Activated CD4-positive, CD25-positive, alpha-beta regulatory T cell treated with anti-CD3 and anti-CD28 coated beads, Interleukin-2, amount 50 U/mL, for 16 hours (primary cell): Measurements from ENCODE around the gene KRT14.
"Not testable (repeated sequence)": the region's sequence is repeated elsewhere in the genome, so short reads cannot be mapped to it uniquely, and the experiment has no call there.

ENCODE experiments used
- DNase-seq: peaks from one replicate; pipeline ENCODE4 v3.0.0-alpha.2; 2020; ENCODE audit warnings: low read depth, low spot score

Gene KRT14

DNA sequence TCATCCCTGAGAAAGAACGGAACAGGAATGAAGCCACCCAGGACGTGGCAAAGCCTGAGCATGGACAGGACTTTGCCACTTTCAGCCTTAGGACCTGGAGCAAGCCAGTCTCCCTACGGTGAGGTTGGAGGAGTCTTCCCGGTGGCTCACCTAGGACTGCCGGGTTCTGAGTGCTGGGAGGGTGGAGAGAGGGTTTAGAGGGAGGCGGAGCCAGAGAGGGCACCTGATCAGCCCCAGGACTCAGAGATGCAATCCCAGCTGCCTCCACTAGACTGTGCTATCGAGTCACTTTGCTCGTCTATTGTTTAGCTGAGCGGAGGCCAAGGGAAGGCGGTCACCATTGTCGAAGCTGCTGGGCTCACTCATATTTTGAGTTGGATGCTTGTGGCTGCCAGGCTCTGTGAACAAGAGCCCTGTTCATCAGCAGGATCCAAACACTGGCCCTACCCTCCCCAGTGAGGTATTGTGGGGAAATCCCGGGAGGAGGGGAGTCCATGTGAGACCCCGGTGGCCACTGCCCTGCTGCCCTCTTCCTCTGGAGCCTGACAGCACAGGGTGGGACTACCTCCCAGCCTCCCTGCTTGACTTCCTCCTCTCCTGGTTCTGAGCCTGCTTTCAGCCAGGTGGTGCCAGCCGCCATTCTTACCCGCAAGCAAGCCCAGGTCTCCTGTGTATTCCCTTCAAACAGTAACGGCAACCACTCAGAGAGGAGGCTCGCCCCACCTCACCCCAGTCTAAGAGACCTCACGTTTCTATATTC is 7.0 kb downstream of the KRT14 start:
- DNase-seq, result peak; percentile 16

DNA sequence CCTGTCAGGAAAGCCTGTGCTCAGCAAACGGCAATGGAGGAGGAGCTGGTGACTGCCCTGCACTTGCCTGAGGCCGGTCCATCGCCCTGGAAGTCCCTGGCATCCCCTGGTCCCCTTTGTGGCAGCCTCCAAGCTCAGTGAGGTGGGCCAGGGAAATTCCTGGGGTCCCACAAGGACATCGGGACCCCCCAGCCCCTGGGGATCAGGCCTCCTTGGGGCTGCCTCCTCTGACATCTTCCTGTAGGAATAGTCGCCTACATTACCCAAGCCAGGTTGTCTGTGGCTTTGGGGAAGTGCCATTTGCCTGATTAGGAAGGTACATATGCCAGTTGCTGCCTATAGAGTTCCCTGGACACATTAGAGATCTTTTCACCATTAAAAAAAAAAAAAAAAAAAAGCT is 7.7 kb downstream of the KRT14 start:
- no peak for DNase-seq

DNA sequence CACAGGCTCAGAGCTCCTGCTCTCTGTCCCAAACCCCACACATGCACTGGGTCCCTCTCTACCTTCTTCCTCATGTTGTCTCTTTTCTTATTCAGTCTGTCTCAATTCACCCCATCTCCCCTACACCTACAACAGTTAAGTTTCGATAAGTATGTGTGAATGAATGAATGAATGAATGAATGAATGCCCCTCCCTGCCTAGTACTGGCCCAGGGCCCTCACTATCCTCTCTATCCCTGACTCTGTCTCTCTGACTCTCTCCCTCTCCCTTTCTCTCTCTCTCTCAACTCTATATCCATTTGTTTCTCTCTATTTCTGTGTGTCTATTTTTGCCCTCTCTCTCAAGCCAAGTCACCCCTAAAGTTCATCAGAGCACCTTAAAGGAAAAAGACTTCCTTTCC is 8.2 kb downstream of the KRT14 start:
- no peak for DNase-seq

DNA sequence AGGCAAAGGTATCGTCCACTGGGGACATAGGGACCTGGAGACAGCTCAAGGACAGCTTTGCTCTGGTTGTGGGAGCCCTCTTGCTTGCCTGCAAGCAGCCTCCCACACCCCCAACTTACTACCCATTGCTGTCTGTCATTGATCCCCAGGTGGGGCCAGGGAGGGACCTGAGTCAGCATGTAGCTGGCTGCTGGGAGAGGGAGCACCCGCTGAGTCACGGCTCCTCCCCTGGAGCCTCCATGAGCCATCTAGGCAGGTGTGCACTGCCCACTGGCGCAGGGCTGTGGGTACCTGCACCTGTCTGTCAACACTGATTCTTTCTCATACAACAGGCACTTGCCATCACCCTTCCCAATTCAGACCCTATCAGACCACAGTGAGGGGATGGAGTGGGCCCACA is 10.0 kb downstream of the KRT14 start:
- not testable (repeated sequence) for DNase-seq

DNA sequence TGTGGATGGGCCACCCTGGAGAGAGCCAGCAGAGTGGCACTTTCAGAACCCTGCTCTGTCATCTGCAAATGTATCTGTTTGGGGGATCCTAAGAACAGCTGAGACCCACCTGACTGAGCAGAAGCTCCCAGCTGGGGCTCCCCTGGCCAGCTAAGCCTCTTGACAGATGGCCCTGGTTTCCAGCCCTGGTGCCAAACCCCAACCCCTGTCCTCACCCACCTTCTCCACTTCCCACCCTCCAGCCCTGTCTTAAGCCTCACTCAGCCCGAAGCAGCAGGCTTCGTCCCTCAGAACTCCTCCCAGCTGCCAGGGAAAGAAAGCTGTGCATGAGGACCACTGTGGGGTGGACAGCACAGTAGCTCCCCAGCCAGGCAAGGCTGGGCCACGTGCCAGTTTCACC is 11.4 kb downstream of the KRT14 start:
- no peak for DNase-seq

DNA sequence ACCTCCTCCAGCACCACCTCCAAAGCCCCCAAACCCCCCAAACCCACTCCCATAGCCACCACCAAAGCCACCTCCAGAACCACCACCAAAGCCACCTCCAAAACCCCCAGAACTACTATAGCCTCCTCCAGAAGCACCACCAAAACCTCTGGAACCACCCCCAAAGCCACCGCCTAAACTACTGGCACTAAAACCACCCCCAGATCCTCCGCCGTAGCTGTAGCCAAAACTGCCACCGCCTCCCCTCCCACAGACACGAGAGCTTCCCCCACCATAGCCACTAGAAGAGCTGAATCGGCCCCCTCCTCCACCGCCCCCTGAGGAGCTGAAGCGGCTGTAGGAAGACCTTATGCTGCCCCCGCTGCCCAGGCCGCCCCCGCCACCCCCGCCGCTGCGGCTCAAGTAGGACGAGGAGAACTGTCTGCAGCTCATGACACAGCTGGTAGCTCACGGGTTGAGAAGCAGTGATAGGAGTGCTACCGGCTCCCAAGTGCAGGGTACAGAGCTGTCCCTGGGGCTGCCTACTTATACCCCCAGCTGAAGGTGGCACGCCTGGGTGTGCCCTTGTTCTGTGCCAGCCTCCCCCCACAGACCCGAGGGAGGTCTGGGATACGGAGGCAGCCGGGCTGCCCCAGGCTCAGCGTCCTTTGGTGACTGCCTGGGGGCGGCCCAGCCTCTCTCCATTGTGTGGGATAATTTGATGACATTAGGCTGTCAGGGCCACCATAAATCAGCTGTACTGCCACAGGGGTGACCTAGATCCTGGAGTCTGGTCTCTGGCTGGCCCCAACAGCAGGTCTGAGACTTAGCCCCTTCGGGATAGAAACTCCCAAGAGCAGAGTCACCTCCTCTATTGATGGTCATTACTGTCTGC is 14.9 kb downstream of the KRT14 start, which contains the start of gene KRT9:
KRT9 (minus strand) TSS at position 499 of the 874 bp plus-strand sequence; CDS start at position 432, 67 bp downstream.
- DNase-seq, result no peak

DNA sequence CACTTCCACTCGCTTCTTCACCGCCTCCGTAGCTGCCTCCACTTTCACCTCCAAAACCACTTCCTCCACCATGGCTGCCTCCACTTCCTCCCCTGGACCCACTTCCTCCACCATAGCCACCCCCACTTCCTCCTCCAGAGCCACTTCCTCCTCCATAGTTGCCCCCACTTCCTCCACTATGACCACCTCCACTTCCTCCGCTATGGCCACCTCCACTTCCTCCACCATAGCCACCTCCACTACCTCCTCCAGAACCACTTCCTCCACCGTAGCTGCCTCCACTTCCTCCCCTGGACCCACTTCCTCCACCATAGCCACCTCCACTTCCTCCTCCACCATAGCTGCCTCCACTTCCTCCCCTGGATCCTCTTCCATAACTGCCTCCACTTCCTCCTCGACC is 19.4 kb downstream of the KRT14 start:
- no peak for DNase-seq

DNA sequence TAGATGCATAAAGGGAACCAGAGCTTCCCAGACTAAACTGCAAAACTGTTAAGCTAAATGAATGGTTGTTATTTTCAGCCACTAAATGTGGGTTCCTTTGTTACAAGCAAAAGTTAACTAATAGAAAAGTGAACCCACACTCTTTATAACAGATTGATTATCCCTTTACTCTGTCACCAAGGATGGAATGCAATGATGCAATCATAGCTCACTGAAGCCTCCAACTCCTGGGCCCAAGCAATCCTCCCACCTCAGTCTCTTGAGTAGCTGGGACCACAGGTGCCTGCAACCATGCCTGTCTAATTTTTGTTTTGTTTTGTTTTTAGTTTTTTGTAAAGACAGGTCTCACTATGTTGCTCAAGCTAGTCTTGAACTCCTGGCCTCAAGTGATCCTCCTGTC is 21.4 kb downstream of the KRT14 start:
- no peak for DNase-seq

DNA sequence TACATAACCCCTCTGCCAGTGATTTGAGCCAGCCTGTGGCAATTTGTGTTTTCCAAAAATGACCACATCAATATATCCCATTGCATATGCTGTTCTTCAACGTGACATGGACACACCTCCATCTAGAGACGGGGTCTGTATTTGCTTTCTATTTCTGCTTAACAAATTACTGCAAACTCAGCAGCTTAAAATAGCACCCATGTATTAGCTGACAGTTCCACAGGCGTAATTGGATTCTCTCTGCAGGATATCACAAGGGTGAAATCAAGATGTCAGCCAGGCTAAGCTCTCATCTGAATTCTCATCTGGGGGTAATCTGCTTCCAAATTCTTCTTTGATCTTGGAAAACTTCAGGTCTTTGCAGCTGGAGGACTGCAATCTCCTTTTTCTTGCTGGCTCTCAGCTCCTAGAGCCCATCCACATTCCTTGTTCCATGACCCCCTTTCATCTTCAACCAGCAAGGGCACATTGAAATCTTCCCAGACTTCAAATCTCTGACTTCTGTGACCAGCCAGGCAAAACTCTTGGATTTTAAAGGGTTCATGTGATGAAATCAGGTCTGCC is 23.0 kb downstream of the KRT14 start:
- DNase-seq, result no peak

DNA sequence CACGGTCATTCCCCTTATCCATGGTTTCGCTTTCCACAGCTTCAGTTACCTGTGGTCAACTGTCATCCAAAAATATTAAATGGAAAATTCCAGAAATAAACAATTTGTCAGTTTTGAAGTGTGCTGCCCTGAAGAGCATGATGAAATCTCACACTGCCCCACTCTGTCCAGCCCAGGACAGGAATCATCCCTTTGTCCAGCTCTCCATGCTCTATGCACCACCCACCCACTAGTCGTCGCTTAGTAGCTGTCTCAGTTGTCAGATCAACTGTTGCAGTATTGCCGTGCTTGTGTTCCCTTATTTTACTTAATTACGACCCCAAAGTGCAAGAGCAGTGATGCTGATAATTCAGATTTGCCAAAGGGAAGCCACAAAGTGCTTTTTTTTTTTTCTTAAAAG is 25.1 kb downstream of the KRT14 start:
- DNase-seq, result no peak

DNA sequence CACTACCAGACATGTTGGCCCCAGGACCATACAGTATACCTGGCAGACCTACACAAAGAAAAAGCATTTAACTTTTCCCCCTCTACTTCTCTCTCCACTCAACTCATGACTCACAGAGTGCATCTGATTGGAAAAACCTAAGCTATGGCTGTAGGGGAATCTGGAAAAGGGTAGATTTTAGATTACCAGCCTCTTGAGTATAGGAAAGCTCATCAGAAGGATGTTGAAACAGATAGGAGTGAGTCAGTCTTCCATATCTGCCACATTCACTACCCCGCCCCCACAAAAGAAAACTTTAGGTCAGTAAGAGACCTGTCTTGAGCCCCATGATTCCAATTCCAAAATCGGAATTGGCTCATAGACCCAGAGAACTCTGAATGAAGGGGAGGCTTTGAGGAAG is 27.1 kb downstream of the KRT14 start:
- no peak for DNase-seq

DNA sequence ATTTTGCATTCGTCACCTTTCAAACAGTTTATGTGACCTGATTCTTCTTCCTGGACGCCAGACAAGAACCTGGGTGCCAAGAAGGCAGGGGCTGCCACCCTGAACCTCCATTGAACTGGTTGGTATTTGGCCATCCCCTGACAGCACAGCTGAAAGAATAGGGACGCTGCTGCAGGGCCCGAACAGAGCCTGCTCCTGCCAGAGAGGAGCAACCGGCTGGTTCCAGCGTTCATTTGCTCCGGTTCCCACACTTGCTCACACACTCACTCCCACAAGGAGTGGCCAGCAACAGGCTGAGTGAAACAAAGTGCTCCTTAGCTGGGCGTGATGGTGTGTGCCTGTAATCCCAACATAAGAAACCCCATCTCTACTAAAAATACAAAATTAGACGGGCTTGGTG is 29.8 kb downstream of the KRT14 start:
- DNase-seq, result no peak

DNA sequence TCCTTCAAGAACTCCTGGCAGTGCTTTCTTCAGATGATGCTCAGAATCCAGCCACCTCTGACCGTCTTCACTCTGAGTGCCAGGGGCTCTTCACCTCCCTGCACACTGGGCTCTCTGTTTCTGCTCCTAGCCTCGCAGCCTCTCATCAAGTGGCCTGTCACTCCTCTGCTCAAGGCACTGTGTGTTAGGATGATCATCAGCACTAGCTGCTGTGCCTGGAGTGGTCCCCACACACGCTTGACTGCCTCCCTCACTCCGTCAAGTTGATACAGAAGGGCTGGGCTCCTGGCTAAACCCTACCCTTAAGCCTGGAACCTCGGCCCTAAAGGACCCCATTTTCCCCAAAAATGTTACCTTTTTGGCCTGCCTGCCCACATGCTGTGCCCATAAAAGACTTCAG is 30.4 kb downstream of the KRT14 start:
- DNase-seq, result no peak

DNA sequence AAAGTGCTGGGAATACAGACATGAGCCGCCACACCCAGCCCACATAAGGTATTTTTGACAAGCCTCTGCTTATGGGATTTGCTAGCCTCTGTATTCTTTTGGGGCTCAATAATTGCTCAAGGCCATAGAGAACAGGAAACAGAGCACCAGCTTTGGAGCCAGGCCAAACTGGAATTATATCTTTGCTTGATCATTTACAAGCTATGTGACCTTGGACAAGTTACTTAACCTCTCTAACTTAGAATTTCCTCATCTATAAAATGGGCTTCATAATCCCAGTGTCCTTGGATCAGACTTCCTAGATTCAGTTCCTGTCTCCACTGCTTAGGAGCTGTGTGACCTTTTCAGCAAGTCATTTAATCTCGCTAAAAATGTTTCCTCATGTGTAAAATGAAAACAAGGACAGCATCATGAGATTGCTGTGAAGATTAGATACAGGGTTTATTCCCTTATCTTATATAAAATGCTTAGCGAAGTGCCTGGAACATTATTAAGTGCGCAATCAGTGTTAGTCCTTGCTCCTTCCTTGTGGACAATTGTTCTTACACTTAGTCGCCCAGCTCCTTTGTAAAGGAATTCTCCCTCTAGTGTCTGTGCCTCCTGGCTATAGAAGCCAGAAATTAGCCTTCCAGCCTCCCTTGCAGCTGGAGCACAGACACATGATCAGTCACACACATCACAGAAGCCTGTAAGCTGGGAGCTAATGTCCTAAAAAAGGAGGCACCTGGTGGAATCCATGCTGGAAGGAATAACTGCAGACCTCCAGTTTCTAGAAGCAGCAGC is 31.4 kb downstream of the KRT14 start:
- DNase-seq, result no peak

DNA sequence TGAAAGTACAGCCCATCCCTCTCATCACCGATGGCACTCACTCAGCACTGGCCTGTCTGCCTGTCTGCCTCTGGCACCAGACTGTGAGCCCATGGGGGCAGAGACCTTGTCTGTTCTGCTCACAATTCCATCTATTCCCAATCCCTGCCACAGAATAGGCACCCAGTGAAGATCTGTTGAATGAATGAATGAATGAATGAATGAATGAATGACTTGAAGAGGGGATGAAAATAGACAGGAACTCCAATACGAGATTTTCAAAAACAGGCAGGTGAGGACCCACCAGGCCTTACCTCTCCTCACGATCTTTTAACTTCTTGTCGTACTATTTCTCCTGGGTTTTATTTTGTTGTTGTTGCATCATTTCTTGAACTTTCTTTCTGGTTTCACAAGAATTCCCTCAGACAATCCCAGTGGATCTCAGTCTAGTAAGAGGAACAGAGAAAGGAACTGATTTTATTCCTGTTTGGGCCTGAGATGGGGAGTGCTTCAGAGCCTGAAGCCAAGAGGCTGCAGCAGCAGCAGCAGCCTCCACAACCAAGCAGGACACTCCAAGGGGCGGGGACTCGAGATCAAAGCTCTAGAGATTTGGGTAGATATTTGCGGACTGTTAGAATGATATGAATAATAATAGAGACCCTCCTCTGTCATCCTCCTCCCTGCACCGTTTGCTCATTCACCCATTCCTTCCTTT is 32.6 kb downstream of the KRT14 start:
- no peak for DNase-seq

DNA sequence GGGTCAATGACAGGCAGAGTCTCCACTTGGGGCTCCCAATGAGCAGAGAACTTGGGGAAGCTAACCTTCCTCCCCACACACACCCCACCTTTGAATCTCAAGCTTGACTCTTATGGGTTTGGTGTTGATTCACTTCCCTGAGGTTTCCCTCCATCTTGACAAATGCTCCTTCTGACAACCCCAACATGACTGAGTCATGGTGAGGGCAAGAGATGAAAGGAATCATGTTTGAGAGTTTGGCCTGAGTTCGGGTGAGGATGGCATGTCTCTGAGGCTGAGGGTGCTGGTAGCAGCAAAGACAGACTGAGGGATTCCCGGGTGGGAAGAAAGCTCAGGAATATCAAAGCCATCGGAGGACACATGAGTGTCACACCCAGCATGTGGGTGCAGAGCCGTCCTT is 33.5 kb downstream of the KRT14 start:
- DNase-seq, result no peak

DNA sequence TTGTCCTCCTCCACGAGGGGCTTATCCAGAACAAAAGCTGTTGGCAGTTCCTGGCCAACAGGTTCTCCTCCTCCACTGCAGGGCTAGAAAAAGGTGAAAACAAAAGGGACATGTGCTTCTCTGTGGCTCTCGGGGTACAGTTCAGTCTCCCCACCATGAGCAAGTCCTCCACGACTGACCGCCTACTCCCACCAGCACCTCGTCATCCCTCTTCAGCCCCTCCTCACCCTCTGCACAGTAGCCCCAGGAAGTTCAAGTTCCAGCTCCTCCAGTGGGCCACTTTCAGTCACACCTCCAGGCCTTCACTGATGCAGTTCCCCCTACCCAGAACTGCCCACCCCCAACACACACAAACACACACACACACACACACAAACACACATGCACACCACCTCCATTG is 34.2 kb downstream of the KRT14 start:
- no peak for DNase-seq

DNA sequence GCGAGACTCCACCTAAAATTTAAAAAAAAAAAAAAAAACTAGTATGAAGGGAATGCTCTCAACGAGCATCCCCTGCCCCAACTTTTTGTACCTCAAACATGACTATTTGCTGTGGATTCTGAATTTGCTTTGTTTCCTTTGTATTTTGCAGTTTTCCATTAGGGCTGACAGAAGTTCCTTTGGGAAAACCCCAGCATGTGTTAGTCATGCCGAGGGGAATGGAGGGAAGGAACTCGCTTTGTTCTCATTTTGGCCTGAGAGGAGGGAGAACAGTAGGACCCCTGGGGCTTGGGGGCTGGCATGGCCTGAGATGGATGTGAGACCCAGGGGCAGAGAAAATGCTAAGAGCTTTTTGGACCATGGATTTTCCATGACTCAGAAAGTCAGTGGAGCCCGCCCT is 35.3 kb downstream of the KRT14 start:
- DNase-seq, result no peak

DNA sequence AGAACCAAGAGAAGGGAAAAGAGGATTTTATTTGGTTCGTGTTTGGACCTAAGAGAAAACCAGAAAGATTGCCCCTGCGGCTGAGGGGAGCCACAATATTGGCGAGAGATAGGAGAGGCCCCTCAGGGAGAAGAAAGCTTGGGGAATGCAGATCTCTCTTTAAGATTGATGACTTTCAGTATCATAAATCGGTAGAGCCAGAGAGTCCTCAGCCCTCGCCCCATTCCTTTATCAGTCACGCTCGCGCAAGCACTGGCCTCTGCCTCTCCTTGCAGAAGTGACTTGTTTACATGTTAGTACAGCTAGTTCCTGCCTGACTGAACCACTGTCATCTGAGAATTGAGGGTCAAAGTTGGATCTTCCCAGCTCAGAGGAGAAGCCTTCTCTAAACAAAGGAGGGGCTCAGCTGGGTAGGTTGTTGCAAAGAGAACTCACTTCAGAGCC is 37.1 kb downstream of the KRT14 start:
- DNase-seq, result no peak

DNA sequence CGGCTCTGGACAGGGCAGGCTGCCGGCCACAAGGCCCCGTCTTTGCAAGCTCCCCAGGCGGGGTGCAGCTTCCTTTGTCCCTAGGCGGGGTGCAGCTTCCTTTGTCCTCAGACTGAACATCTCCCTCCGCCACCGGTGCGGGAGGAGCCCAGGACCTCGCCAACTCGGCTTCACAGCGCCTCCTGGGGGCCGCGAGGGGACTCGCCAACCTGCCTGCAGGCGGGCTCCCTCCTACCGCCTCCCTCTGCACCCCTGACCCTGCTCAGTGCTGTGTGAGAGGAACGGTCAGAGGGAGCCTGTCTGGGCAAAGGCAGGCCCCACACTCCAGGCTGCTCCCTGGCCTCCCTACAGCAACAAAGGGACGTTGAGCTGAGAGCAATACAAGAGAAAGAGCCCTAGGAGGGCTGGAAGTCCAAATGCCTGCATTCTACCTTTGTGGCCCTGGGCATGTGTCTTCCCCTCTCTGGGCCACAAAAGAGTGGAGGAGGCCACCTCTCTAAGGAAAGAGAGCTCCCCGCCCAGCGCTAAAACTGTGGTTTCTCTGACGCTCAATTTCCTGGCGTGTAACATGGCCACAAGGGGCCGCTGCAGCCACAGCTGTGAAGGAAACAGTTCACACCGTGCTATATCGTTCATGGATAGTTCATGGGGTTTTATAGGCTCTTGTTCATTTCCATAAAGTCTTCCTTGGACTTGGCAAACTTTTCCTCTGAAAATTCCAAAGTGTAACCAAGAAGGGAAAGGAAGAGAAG is 37.7 kb downstream of the KRT14 start:
- DNase-seq, result peak; percentile 71
